ENCODE measurements around the gene PTPRM.

DNA sequence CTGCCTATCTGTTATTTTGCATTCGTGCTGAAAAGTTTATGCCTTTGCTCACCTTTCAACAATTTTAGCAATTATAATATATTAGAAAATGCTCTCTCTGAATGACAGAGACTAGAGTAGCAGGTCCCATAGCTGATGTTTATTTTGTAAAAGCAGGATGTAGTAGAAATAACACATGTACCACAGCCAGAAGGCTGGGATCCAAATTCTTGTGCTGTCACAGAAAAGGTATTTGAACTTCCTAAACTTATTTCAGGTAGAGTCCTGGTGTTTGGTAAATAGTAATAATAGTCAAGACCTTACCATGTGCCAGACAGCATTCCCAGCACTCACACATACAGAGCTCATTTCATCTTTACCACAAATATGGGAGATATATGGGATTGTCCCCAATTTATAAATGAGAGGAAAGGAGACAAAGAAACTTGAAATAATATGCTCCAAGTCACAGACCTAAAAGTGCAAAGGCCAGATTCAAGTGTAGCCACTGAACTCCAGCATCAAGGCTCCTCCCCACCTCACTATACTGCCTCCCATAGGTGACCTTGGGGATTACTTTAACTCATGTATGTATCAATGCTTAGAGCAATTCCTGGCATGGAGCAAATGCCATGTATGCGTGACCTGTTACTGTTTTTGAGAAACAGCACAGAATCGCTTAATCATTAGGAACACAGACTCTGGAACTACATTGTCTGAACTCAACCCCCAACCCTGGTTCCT is 757.4 kb downstream of the PTPRM start:
- TF ChIP-seq CTCF (conservative IDR thresholded peaks at IDR 0.05; ENCODE audit: low read depth, low read length) (no peak), EZH2 (IDR thresholded peaks at IDR 0.05; ENCODE audit: borderline replicate concordance, low read depth, low read length, poor library complexity, severe bottlenecking) (no peak)
